Effector CD4-positive, alpha-beta T cell (primary cell): ENCODE measurements around the gene ZCCHC14.

ENCODE experiments used
- DNase-seq: peaks from one replicate; pipeline ENCODE4 v3.0.0-alpha.2; 2020

Gene ZCCHC14

DNA sequence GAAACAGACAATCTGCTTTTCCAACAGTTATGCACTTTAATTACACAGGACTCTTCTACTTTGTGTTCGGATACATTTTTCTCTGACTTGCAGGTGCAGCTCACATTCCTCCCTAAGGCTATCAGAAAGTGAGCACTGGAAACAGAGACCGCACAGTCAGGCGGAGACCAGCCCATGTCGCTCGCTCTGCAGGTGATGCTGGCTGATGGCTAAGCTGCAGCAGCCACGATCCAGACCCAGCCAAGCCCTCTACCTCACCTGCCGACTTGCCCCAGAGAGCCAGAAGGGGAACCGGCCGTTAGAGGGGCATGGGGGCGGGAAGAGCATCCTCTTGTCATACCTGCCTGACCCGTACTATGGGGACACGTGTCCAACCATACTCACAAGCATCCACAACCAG is 66.9 kb downstream of the ZCCHC14 start:
- no peak for DNase-seq

DNA sequence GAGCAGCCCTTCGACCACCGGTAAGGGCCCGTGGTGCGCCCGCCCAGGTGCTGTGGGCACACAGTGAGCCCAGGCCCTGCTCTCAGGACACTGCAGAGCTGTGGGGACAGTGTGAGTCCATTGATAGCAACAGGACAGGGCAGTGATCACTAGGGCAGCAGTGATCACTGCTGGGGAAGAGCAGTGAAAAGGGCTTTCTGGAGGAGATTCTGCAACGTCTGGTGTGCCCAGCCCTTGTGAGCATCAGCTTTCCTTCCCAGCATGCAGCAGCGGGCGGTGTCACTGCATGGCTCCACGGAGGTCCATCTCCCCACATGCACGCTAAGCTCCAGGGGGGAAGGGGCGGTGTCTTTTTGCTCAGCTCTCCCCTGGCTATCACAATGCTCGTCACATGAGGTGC is 68.6 kb downstream of the ZCCHC14 start:
- no peak for DNase-seq

DNA sequence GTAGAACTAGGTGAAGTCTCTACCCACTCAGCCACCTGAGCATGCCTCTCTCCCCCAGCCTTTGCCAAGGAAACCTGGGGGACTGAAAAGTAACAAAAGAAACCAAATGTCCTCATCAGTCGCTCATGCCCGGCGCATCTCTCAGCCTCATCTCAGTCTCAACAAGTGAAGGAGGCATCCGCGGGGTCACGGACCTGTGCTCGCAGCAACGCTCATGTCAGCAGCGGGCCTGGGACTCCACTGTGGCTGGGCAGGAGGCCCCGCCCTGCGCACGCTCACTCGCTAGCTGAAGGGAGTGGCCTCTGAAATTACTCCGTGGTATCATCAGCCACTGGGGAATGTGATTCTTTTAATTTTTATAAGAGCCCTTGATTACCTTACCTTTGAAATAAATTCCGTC is 69.4 kb downstream of the ZCCHC14 start:
- DNase-seq, result no peak

DNA sequence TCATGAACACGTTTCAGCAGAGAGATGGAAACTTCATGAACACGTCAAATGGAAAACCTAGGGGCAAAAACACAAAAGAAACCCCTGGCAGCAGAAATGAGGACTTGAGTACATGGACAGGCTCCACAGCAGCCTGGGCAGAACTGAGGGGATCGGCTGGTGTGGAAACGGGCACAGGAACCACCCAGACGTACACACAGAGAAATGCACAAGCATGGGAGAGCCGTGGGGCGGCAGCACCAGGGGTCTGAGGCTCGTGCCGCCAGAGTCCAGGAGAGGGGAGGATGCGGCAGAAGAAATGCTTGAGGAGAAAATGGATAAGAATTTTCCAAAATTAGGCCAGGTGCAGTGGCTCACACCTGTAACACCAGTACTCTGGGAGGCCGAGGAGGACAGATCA is 70.7 kb downstream of the ZCCHC14 start:
- DNase-seq, result no peak

DNA sequence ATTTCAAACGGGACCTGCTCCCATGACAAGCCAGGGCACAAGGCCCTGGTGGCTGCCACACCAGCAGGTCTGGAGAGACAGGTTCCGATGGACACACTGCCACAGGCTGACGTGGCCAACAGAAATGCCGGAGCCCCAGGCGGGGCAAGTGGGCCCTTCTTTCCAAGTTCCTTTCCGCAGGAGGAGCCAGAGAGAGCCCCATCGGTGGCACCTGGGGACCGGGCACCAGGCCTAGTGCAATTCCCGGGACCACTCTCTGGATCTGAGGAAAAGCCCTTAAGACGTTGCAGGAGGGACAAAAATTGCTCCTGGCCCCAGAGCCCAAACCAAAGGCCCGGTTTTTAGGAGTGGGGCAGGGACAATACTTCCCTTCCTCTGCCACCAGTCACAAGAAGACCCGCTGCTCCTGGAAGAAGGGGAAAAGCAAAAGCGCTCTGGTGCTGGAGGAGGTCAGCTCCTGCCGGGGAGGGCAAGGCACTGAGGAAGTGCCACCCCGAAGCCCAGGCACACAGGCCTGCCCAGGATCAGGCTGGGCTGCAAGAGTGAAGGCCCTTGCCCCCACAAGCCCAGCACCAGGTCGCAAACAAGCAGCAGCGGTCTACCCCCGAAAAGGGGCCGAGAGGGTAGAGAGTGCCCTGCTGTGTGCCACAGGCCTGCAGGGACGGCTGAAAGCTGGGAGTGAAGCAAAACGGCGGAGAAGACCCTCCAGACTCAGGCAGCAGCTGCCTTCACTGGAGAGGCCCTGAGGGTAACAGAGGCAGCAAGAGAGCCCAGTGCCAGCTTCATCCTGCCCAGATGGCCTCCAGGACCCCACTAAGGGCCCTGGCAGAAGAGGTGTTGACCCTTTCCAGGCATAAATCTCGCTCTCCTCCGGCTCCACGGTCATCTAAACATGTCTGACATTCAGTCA is 71.6 kb downstream of the ZCCHC14 start:
- DNase-seq, result no peak

DNA sequence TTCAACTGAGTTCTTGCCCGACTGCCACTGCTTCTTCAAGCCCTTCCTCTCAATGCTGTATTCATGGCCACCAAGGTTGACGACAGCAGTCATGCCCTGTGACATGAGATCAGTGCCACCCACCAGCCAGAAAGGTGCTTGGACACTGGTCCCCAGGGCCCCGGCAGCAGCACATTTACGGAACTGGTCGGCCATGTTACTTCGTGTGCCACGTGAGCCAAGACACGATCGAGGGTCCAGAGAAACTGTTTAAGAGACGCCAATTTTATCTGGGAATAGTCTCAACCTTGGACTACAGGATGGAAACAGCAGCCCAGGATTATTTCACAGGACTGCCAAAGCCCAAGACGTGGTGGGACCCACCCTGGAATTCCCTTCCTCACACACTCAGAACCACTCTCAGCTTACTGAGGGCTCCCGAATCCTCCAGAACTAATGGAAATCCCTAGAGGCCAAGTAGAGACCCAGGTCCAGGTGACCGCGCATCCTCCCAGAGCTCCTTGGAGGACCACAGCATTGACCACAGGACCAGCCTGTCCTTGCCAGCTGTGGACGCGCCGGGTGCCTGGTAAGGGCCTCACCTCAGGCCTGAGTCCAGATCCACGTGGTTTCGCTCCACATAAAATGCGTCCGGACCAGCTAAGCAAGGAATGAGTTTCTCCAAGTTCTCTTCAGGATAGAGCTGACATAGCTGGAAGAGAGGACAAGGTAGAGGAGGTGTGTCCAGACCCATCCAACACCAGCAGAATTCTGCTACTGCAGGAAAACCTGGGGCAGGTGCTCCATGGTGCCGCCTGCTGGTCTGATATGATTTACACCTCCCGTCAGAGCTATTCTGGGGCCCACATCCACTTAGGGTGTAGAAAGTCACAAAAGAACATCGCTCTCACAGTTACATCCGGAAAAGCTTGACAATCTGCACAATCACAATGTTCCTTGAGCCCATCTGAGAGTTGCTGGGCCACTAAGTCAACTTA is 72.5 kb downstream of the ZCCHC14 start:
- DNase-seq, result no peak

DNA sequence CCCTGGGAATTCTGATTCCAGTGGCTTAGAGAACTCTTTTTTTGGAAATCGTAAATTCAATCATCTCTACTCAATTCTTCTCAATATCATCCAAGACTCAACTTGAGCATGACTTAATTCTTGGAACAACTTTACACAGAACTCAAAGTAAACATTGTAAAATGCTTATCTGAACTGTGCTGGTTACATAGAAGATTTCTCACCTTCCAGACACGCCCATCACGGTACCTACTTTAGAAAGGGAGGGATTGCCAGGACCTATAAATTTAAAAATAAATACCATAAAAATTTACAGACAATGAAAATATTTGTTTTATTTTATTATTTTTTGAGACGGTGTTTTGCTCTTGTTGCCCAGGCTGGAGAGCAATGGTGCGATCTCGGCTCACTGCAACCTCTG is 74.2 kb downstream of the ZCCHC14 start:
- DNase-seq, result no peak

DNA sequence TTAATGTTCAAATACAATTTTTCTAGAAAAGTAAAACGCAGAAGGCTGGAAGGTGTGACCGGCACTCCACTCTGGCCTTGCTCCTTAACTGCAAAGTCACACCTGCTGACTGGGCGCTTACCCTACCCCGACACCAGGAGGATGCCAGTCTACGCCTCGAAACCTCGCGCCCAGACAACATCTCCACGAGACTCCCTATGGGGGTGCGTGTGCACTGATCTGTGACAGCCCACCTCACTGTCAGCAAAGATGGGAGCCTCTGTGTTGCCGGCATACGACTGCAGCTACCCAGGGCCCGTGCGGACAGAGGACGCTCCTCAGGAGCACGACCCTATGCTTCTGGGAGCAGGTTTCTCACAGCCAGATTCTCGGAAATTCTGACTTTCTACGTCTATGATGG is 74.6 kb downstream of the ZCCHC14 start:
- DNase-seq, result no peak

DNA sequence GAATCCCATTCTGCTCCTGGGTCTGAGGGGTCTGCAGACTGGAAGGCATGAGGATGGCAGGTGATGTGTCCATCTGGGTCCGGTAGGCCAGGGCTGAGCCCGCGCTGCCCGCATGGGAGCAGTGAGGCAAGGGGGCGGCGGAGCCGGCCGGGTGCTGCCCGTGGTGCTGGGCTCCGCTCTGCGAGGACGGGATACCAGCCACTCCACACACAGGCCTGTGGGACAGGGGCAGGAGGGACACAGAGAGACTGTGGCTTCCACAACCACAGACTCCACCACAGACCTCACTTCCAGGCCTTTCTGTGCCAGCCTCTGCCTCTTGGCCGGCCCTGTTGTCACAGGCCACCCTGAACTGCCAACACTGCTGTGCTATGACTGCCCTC is 75.3 kb downstream of the ZCCHC14 start:
- no peak for DNase-seq

DNA sequence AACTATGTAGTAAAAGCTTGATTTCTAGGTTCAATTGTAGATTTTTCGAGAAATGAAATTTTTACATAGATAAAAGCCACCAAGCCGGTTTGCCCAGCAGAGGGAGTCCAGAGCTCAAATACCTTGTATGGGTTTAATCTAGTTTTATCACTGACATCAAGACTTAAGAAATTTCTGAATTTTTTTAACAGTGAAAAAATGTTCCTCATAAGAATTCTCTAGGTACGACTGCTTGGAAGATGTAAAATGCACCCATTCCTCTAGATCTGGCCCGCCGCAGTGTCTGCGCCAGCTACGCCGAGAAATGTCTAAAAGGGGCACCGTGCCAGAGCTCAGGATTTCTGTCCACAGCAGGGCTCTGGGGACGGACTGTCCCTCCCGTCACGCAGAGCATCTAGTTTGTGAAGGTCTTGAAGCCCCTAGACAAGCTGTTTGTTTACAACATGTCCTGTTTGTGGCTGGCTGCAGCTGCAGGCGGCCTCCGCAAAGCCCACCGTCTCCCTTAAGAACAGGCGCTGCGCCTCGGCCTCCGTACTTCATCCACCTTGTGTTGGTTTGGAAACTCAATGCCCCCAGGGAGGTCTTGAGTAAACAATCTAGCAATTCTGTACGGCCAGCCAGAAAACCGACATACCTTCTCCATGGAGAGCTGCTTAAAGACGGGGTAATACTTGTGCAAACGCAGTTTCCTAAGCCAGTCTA is 75.8 kb downstream of the ZCCHC14 start:
- peak; percentile 11 for DNase-seq

DNA sequence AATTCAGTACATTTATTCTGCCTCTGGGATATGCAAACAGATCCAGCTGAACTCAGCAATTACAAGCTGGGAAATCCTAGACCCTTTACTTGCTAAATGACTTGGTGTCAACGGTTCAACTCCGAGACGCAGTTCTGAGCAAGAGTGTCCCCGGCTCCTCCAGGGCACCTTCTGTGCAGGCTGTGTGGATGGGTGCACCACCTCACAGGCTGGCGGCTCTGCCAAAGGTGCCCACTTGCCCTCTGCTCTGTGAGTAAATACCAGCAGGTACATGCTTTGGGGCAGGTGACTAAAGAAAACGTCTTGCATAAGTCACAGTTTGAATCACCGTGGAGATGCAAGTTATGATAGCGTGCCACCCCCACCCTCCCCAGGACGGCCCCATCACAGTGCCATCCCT is 77.4 kb downstream of the ZCCHC14 start:
- DNase-seq, result no peak

DNA sequence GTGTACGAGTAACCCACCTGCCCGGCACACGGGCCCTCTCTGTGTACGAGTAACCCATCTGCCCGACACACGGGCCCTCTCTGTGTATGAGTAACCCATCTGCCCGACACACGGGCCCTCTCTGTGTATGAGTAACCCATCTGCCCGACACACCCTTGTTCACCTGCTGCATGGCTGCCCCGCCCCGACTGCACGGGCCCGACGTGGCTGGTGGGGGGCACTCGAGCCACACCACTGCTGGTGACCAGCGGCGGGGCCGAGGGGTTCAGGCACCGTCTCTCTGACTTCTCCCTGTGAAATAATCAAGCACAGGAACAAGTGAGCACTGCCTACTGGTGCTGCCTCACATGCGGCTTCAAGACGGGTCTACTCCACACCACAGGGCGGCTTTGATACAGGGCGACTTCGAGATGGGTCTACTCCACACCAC is 78.6 kb downstream of the ZCCHC14 start:
- no peak for DNase-seq

DNA sequence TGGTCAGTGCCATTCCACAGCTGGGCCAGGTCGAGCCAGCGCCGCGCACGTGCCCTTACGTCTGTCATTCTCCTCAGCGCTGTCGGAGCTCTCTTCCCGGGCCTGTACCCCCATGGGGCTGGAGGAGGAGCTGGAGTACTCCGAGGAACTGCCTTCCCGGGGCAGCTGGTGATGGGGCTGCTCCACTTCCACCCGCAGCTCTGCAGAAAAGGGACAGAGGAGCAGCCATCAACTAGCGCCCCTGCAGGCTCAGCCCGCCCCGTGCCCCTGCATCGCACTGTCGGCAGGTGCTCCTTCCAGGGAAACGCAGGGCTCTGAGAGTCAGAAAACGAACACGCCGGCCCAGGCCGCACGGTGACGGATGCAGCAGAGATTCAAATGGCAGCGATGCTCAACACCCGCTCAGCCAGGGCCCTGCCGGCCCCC is 79.8 kb downstream of the ZCCHC14 start:
- DNase-seq, result no peak

DNA sequence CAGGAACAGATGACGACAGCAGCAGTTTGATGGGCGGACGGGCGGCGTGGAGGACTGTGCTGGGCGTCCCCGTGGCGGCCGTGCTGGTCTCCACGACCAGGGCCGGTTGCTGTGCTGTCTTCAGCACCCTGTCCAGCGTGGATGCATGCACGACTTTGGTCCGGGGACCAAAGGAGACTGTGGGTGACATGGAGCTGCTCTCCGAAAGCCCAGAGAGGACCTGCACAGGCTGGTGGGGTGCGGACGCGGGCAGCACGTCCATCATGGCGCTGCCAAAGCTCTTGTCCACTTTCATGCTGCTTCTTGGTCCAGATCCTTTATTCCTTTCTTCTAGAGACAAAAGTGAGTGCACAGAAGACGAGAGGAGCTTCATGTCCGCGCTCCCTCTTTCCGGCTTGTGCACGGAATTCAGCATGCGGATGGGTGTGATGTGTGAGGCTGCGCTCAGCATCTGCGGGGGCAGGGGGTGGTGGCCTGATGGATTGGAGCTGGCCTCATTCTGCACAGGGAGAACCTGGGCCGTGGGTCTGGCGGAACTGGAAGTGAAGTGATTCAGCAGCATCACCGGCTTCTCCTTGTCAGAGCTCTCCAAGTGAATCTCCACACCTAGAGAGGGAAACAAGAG is 80.3 kb downstream of the ZCCHC14 start:
- no peak for DNase-seq

DNA sequence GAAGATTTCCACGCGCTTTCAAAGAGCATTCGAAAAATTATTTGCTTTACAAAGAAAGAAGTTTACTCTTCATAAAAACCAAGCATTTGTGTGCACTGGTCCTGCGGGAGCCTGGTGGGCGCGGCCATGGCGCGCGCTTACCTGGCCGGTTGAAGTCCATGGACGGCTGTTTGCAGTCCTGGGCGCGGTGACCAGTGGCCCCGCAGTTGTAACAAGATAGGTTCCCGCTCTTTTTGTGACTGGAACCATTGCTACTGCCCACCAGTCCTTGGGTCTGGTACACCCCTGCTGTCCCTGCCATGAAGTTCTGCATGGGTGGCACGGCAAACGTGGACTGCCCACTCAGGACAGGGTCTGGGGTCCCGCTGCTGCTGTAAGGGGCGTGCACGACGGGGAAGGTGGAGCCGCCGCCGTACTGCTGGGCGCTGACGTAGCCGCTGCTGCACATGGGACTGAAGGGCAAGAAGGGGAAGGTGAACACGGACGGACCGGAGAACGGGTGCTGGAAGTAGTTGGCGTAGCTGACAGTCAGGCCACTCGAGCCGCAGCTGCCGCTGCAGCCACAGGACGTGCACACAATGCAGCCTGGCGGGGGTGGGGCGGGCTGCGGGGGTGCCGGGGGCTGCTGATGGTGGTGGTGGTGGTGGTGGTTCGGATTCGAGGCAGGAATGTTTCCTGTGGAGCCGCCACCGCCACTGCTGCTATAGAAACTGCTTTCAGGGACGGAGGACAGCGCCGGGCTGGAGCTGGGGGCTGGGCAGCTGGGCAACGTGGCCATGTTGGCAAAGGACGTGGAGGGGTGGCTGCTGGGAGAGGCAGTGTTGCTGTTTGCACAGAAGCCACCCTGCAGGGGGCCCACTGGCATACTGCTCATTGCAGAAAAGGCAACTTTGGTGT is 81.2 kb downstream of the ZCCHC14 start:
- DNase-seq, result no peak

DNA sequence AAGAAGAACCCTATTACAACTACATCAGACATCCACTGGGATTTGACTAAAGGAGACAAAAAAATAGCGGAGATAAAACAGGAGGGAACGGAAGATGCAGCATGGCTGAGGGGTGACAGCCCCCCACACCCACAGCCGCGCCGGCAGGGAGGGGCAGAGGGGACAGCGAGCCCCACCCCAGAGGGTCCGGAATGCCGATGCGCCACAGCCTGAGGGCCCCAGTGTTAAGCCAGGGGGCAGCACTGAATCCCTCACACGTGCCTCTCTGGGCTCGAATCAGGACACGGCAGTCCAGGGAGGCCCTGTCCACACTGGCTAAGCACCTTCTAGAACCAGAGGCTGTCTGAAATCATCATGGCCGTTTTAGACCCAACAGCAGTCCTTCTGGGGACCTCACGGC is 81.9 kb downstream of the ZCCHC14 start:
- no peak for DNase-seq

DNA sequence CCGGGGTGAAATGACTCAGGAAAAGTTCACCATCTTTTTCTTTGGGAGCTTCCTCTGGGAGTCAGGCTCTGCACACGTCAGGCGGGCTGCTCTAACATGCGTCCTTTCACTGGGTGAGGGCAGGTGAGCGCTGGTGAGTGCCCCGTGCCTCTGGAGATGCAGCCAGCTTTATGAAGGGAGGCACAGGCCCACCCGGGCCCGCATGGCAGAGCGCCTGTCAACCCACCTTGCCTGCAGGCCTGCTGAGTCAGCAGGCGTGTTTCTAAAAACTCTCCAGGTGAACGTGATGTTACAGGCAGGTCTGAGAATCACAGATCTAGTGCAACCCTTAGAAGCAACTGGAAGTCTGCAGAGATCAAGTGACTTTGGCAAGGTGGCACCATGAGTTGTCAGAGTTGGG is 82.3 kb downstream of the ZCCHC14 start:
- no peak for DNase-seq

DNA sequence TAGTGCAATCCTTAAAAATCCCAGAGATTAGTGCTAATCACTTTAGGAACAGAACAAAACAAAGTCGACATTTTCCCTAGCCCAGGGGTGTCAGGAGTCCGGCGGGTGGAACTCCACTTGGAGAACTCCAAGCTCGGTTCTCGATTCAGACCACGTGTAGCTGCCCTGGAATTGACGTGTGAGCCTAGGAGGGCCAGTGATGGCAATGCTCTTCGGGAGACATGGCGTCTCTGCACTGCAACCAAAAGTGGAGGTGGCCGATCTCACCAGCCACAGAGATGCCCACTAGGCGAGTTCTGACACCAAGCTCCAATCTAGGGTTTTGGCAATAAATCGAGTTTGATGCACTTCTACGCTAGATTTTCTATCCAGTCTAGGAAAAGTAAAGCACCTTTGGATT is 83.0 kb downstream of the ZCCHC14 start:
- DNase-seq, result no peak

DNA sequence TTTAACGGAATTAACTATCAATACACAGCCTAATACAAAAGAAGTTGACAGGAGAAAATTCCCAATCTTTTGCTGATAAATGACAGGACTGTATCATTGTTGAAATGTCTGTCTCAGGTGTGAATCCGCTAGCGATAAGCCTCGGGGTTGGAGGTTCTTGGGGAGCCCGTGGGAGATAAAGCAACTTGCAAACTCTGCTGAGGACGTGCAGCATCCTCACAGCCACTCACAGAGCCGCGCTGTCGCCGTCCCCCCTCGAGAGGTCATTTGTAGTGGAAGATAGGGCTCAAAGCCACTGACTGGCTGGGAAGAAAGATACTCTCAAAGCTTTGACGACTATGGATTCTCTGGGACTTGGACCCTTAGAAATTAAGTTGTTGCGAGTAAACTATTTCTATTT is 83.7 kb downstream of the ZCCHC14 start:
- DNase-seq, result no peak

DNA sequence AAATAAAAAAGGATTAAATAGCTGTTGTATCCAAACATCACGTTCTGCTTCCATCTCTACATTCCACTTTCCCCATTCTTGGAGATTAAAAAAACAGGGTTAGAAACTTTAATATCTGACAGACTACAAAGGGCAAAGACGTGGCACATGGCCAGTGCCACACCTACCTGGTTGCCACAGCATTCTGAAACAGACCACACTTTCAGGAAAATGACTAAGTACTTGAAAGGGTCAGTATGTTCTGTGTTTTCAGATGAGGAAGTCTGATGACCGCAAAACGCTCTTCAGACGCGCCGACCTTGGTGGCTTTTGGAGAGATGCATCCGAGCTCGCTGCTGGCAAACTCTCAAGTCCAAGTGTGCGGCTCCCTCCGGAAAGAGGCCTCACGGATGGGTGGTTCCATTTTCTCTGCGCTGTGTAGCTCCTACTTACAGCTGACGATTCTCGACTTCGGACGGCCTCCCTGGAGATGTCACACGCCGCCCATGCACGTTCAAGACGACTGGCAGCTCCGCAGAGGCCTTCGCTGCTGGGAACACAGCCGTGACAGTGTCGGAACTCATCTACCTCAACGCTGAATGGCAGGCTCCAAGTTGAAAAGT is 85.2 kb downstream of the ZCCHC14 start:
- no peak for DNase-seq

DNA sequence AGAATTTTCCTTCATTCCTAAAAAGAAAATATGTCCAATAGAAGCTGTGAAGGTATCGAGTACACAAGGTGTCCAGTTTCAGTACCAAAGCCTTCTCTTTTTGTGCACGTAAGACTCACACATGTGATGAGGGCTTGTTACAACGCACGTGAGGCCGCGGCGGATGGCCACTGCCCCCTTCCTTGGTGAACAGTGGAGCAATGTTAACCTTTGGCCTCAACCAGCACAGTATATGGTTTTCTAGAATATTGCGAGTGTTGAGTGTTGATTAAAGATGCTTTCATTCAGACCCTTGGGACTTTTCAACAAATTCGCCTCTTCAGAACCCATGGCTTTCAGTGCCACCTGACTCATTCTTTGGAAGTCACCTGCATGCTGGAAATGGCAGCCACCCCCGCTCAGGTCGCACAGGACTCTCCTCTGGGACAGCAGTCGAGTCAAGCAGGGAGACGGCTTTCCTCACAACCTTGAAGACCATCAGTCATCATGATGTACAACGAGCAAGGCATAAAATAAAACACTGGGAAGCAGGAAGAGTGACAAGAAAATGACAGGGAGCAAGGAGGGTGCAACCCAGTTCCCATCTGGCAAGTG is 86.2 kb downstream of the ZCCHC14 start:
- no peak for DNase-seq
